Measurements from ENCODE around the gene IFNL3.
A peak's percentile ranks its signal among the peaks of the same experiment; 100 is the strongest.
"Not testable (repeated sequence)": the region's sequence is repeated elsewhere in the genome, so short reads cannot be mapped to it uniquely, and the experiment has no call there.

IFNL3 gene

GRCh38 chr19:39262496-39262895, 17.7 kb upstream of the IFNL3 start:
- no peaks in the 10 kb centered on the region for H3K36me3 Mint-ChIP-seq
- H3K4me3 Mint-ChIP-seq: no peak overlapping the region
- H3K27ac Mint-ChIP-seq: peak overlapping the region; percentile 32
- peaks cover 23% of the 10 kb centered on the region for H3K27me3 Mint-ChIP-seq
- peaks cover under 1% of the 10 kb centered on the region for H3K9me3 Mint-ChIP-seq
- peaks cover 7% of the 10 kb centered on the region for H3K4me1 Mint-ChIP-seq

- Mint-ChIP-seq H3K27me3 (peaks cover 24% of the 10 kb centered on the region), H3K36me3 (no peaks in the 10 kb centered on the region), H3K9me3 (peaks cover 7% of the 10 kb centered on the region), H3K4me3 (no peak overlapping the region), H3K4me1 (peaks cover 7% of the 10 kb centered on the region), H3K27ac (no peak overlapping the region)
These were observed 16.9 kb upstream of the IFNL3 start for GRCh38 chr19:39261704-39262103.

GRCh38 chr19:39257227-39257626, 12.4 kb upstream of the IFNL3 start:
- no peak overlapping the region for H3K27ac Mint-ChIP-seq

GRCh38 chr19:39254531-39255345, 9.9 kb upstream of the IFNL3 start:
- Mint-ChIP-seq H3K36me3 (no peaks in the 10 kb centered on the region), H3K9me3 (peaks cover 7% of the 10 kb centered on the region), H3K4me3 (no peak overlapping the region), H3K27ac (no peak overlapping the region), H3K27me3 (peaks cover 1% of the 10 kb centered on the region), H3K4me1 (peaks cover 11% of the 10 kb centered on the region)

More at GRCh38 chr19:39257227-39257626, 12.4 kb upstream of the IFNL3 start:
- H3K4me1 Mint-ChIP-seq: peaks cover 6% of the 10 kb centered on the region
- peaks cover 7% of the 10 kb centered on the region for H3K9me3 Mint-ChIP-seq
- H3K4me3 Mint-ChIP-seq: no peak overlapping the region
- H3K36me3 Mint-ChIP-seq: no peaks in the 10 kb centered on the region
- peaks cover 6% of the 10 kb centered on the region for H3K27me3 Mint-ChIP-seq

GRCh38 chr19:39253374-39254149, 8.8 kb upstream of the IFNL3 start:
- Mint-ChIP-seq H3K36me3 (no peaks in the 10 kb centered on the region), H3K27me3 (peaks cover 3% of the 10 kb centered on the region), H3K27ac (peak overlapping the region; percentile 32), H3K4me1 (peaks cover 11% of the 10 kb centered on the region), H3K4me3 (no peak overlapping the region), H3K9me3 (peaks cover 7% of the 10 kb centered on the region)

GRCh38 chr19:39252458-39252857, 7.7 kb upstream of the IFNL3 start:
- Mint-ChIP-seq H3K27me3 (peaks cover 3% of the 10 kb centered on the region), H3K4me3 (no peak overlapping the region), H3K27ac (no peak overlapping the region), H3K9me3 (peaks cover 7% of the 10 kb centered on the region), H3K36me3 (no peaks in the 10 kb centered on the region), H3K4me1 (peaks cover 11% of the 10 kb centered on the region)

- Mint-ChIP-seq H3K9me3 (peaks cover under 1% of the 10 kb centered on the region), H3K4me3 (no peak overlapping the region), H3K27me3 (peaks cover 3% of the 10 kb centered on the region), H3K4me1 (peaks cover 11% of the 10 kb centered on the region), H3K36me3 (no peaks in the 10 kb centered on the region), H3K27ac (no peak overlapping the region)
These were observed 7.0 kb upstream of the IFNL3 start for GRCh38 chr19:39251846-39252245.

- Mint-ChIP-seq H3K27me3 (peaks cover 1% of the 10 kb centered on the region), H3K4me1 (peaks cover 11% of the 10 kb centered on the region)
These were observed 6.3 kb upstream of the IFNL3 start for GRCh38 chr19:39251081-39251480.

GRCh38 chr19:39248806-39249205, 4.0 kb upstream of the IFNL3 start, which contains the start of gene IFNL4:
TSS of gene IFNL4 (minus strand) at chr19:39248856.
- H3K4me1 Mint-ChIP-seq: peaks cover 11% of the 10 kb centered on the region
- H3K9me3 Mint-ChIP-seq: no peaks in the 10 kb centered on the region
- no peak within 1 kb of the TSS for H3K27ac Mint-ChIP-seq
- H3K4me3 Mint-ChIP-seq: no peak within 1 kb of the TSS
- peaks cover 1% of the 10 kb centered on the region for H3K27me3 Mint-ChIP-seq
- no peaks in the 10 kb centered on the region for H3K36me3 Mint-ChIP-seq

More at GRCh38 chr19:39251081-39251480, 6.3 kb upstream of the IFNL3 start:
- Mint-ChIP-seq H3K27ac (no peak overlapping the region), H3K9me3 (no peaks in the 10 kb centered on the region), H3K4me3 (no peak overlapping the region), H3K36me3 (no peaks in the 10 kb centered on the region)

- Mint-ChIP-seq H3K36me3 (no peaks in the 10 kb centered on the region), H3K27ac (no peak overlapping the region), H3K9me3 (no peaks in the 10 kb centered on the region), H3K27me3 (peaks cover 1% of the 10 kb centered on the region), H3K4me3 (no peak overlapping the region), H3K4me1 (peaks cover 11% of the 10 kb centered on the region)
These were observed 3.2 kb upstream of the IFNL3 start for GRCh38 chr19:39247701-39248664.

GRCh38 chr19:39246951-39247669, 2.3 kb upstream of the IFNL3 start:
- no peaks in the 10 kb centered on the region for H3K9me3 Mint-ChIP-seq

GRCh38 chr19:39245166-39245565, 360 bp upstream of the IFNL3 start:
- H3K9me3 Mint-ChIP-seq, H3K27me3 Mint-ChIP-seq, H3K36me3 Mint-ChIP-seq, H3K4me1 Mint-ChIP-seq, H3K27ac Mint-ChIP-seq, H3K4me3 Mint-ChIP-seq: not testable (repeated sequence)

More at GRCh38 chr19:39246951-39247669, 2.3 kb upstream of the IFNL3 start:
- Mint-ChIP-seq H3K27ac (no peak overlapping the region), H3K4me1 (peaks cover 4% of the 10 kb centered on the region), H3K27me3 (peaks cover 1% of the 10 kb centered on the region), H3K4me3 (no peak overlapping the region), H3K36me3 (no peaks in the 10 kb centered on the region)

GRCh38 chr19:39243741-39244140, 1.1 kb downstream of the IFNL3 start:
- not testable (repeated sequence) for H3K27ac Mint-ChIP-seq, H3K4me3 Mint-ChIP-seq, H3K4me1 Mint-ChIP-seq, H3K36me3 Mint-ChIP-seq, H3K9me3 Mint-ChIP-seq, H3K27me3 Mint-ChIP-seq

GRCh38 chr19:39240421-39240820, 4.4 kb downstream of the IFNL3 start:
- no peaks in the 10 kb centered on the region for H3K36me3 Mint-ChIP-seq
- no peak overlapping the region for H3K27ac Mint-ChIP-seq
- H3K9me3 Mint-ChIP-seq: no peaks in the 10 kb centered on the region
- H3K4me1 Mint-ChIP-seq: peaks cover 34% of the 10 kb centered on the region
- no peak overlapping the region for H3K4me3 Mint-ChIP-seq
- no peaks in the 10 kb centered on the region for H3K27me3 Mint-ChIP-seq

- H3K27ac Mint-ChIP-seq: no peak overlapping the region
- H3K4me3 Mint-ChIP-seq: no peak overlapping the region
- no peaks in the 10 kb centered on the region for H3K36me3 Mint-ChIP-seq
- H3K9me3 Mint-ChIP-seq: no peaks in the 10 kb centered on the region
- H3K4me1 Mint-ChIP-seq: peaks cover 34% of the 10 kb centered on the region
- no peaks in the 10 kb centered on the region for H3K27me3 Mint-ChIP-seq
These were observed 5.9 kb downstream of the IFNL3 start for GRCh38 chr19:39238944-39239343.
